Measurements from ENCODE around the gene BHLHE41. TPM values are rescaled to one million over a fixed set of nuclear protein-coding genes. Genes with fewer than 3 reads are reported as not detected.
A peak's percentile ranks its signal among the peaks of the same experiment; 100 is the strongest.

Gene BHLHE41
- polyA plus RNA-seq, 1 donor from 2014 or later, result not detected

GRCh38 chr12:26127404-26127803 lies 2.6 kb upstream of the BHLHE41 start:
- no peak overlapping the region for H2AFZ ChIP-seq (ENCODE audit: low read depth, low read length)
- H3K9me3 ChIP-seq (ENCODE audit: low read length), result no peaks in the 10 kb centered on the region
- no peak for TF ChIP-seq POLR2AphosphoS5 (IDR thresholded peaks at IDR 0.05)
- TF ChIP-seq SMC3 (conservative IDR thresholded peaks at IDR 0.05; ENCODE audit: poor library complexity), result no peak
- no peak for TF ChIP-seq RAD21 (conservative IDR thresholded peaks at IDR 0.05)
- no peak for TF ChIP-seq EP300 (conservative IDR thresholded peaks at IDR 0.05; ENCODE audit: poor library complexity, severe bottlenecking)
- TF ChIP-seq CTCF (IDR thresholded peaks at IDR 0.05; ENCODE audit: poor library complexity, severe bottlenecking), result no peak
- no peak for TF ChIP-seq MXI1 (conservative IDR thresholded peaks at IDR 0.05; ENCODE audit: poor library complexity, severe bottlenecking)
- TF ChIP-seq EZH2 (IDR thresholded peaks at IDR 0.05; ENCODE audit: borderline replicate concordance, insufficient read depth, low read length, poor library complexity, severe bottlenecking), result no peak
- no peak for TF ChIP-seq TAF1 (IDR thresholded peaks at IDR 0.05; ENCODE audit: low read depth)
- TF ChIP-seq, protein P1, sequence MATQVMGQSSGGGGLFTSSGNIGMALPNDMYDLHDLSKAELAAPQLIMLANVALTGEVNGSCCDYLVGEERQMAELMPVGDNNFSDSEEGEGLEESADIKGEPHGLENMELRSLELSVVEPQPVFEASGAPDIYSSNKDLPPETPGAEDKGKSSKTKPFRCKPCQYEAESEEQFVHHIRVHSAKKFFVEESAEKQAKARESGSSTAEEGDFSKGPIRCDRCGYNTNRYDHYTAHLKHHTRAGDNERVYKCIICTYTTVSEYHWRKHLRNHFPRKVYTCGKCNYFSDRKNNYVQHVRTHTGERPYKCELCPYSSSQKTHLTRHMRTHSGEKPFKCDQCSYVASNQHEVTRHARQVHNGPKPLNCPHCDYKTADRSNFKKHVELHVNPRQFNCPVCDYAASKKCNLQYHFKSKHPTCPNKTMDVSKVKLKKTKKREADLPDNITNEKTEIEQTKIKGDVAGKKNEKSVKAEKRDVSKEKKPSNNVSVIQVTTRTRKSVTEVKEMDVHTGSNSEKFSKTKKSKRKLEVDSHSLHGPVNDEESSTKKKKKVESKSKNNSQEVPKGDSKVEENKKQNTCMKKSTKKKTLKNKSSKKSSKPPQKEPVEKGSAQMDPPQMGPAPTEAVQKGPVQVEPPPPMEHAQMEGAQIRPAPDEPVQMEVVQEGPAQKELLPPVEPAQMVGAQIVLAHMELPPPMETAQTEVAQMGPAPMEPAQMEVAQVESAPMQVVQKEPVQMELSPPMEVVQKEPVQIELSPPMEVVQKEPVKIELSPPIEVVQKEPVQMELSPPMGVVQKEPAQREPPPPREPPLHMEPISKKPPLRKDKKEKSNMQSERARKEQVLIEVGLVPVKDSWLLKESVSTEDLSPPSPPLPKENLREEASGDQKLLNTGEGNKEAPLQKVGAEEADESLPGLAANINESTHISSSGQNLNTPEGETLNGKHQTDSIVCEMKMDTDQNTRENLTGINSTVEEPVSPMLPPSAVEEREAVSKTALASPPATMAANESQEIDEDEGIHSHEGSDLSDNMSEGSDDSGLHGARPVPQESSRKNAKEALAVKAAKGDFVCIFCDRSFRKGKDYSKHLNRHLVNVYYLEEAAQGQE (IDR thresholded peaks at IDR 0.05; ENCODE audit: borderline replicate concordance), result no peak
- peaks cover 76% of the 10 kb centered on the region for H3K27me3 ChIP-seq (ENCODE audit: insufficient read depth, low read depth, low read length)
- H4K20me1 ChIP-seq (ENCODE audit: insufficient read depth), result no peaks in the 10 kb centered on the region
- no peak overlapping the region for H3K9ac ChIP-seq (ENCODE audit: low read length)
- H3K36me3 ChIP-seq (ENCODE audit: insufficient read depth, low read length), result no peaks in the 10 kb centered on the region
- no peaks in the 10 kb centered on the region for H3K9me2 ChIP-seq (ENCODE audit: insufficient read depth, low read length)
- H3K27ac ChIP-seq (ENCODE audit: low read length), result no peak overlapping the region
- no peaks in the 10 kb centered on the region for H3K79me2 ChIP-seq (replicated peaks; ENCODE audit: insufficient read depth, low read length)
- peak overlapping the region; percentile 77 for H3K4me3 ChIP-seq (ENCODE audit: low read length)
- no peak overlapping the region for H3K4me2 ChIP-seq (ENCODE audit: low read length)
- peaks cover 3% of the 10 kb centered on the region for H3F3A ChIP-seq (ENCODE audit: insufficient read depth, low read length, poor library complexity, severe bottlenecking)

- Histone ChIP-seq H3K4me2 (ENCODE audit: low read length) (peak overlapping the region; percentile 69), H3K4me3 (ENCODE audit: low read length) (peak overlapping the region; percentile 77), H4K20me1 (ENCODE audit: insufficient read depth) (no peaks in the 10 kb centered on the region), H3K36me3 (ENCODE audit: insufficient read depth, low read length) (no peaks in the 10 kb centered on the region), H3K9me2 (ENCODE audit: insufficient read depth, low read length) (no peaks in the 10 kb centered on the region), H3F3A (ENCODE audit: insufficient read depth, low read length, poor library complexity, severe bottlenecking) (peaks cover 3% of the 10 kb centered on the region), H3K27ac (ENCODE audit: low read length) (no peak overlapping the region), H3K27me3 (ENCODE audit: insufficient read depth, low read depth, low read length) (peaks cover 80% of the 10 kb centered on the region), H2AFZ (ENCODE audit: low read depth, low read length) (peak overlapping the region; percentile 51), H3K9me3 (ENCODE audit: low read length) (no peaks in the 10 kb centered on the region), H3K79me2 (replicated peaks; ENCODE audit: insufficient read depth, low read length) (no peaks in the 10 kb centered on the region), H3K9ac (ENCODE audit: low read length) (peak overlapping the region; percentile 55)
- TF ChIP-seq SMC3 (conservative IDR thresholded peaks at IDR 0.05; ENCODE audit: poor library complexity) (no peak), EP300 (conservative IDR thresholded peaks at IDR 0.05; ENCODE audit: poor library complexity, severe bottlenecking) (no peak), TAF1 (IDR thresholded peaks at IDR 0.05; ENCODE audit: low read depth) (peak; percentile 4)
- TF ChIP-seq, protein P1 (IDR thresholded peaks at IDR 0.05; ENCODE audit: borderline replicate concordance), result peak; percentile 2
Measured at GRCh38 chr12:26126340-26127284, 1.8 kb upstream of the BHLHE41 start.

Measured in neural cell (in vitro differentiated cells).